Inflammatory macrophage (primary cell): ENCODE measurements around the gene SEMA5A.

Experiments used
- DNase-seq, 2 donors: peaks; one replicate each; pipeline ENCODE4 v3.0.0-alpha.2; 2020 to 2022
- total RNA-seq, 18 experiments: gene quantifications; one replicate each; lab custom pipeline; 2026; ENCODE audit warnings: mixed read lengths in 6 of 18, inconsistent platforms in 2 of 18; lab: John Stamatoyannopoulos, UW

The SEMA5A gene, protein sequence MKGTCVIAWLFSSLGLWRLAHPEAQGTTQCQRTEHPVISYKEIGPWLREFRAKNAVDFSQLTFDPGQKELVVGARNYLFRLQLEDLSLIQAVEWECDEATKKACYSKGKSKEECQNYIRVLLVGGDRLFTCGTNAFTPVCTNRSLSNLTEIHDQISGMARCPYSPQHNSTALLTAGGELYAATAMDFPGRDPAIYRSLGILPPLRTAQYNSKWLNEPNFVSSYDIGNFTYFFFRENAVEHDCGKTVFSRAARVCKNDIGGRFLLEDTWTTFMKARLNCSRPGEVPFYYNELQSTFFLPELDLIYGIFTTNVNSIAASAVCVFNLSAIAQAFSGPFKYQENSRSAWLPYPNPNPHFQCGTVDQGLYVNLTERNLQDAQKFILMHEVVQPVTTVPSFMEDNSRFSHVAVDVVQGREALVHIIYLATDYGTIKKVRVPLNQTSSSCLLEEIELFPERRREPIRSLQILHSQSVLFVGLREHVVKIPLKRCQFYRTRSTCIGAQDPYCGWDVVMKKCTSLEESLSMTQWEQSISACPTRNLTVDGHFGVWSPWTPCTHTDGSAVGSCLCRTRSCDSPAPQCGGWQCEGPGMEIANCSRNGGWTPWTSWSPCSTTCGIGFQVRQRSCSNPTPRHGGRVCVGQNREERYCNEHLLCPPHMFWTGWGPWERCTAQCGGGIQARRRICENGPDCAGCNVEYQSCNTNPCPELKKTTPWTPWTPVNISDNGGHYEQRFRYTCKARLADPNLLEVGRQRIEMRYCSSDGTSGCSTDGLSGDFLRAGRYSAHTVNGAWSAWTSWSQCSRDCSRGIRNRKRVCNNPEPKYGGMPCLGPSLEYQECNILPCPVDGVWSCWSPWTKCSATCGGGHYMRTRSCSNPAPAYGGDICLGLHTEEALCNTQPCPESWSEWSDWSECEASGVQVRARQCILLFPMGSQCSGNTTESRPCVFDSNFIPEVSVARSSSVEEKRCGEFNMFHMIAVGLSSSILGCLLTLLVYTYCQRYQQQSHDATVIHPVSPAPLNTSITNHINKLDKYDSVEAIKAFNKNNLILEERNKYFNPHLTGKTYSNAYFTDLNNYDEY
- 0 to 0.54 (median 0.05) reads per million in 18 experiments for total RNA-seq

DNA sequence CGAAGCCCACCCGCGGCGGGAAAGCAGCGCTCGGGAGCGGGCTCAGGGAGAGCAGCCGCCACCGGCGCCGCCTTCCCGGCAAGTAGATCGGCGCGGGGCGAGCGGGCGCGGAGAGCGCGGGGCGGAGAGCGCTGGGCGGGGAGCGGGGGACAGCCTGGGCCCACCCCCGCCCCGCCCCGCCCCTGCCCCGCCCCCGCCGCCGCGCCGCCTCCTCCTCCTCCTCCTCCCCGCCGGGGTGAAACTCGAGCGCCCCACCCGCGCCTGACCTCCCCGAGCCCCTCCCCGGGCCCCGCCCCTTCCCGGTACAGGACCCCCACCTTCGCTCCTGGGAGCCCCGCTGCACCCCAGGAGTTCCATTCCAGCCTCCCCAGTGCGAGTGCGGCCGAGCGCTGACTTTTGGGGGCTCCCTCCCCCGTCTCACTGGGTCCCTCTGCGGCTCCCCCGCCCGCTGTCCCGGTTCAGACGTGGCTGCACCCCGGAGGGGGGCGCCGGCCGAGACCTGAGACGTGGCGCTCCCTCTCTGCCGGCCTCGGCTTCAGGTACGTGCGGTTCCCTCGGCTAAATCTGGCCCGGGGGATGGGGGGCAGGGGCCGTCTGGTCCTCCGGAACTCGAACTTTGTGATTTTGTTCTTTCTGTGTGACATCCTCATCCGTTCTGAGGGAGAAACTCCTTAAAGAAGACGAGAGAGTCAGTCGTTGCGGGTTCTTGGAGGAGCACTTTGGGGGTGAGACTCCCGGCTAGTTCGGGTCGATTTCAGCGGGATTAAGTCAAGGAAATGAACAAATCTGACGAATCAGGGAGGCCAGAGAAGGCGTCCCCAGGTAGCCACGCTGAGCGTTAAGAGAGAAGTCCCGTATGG is at the start of gene SEMA5A:
SEMA5A (minus strand) TSS at position 84 of the 860 bp plus-strand sequence. CDS start 166,129 bp downstream, outside the sequence.
- no peak for DNase-seq

DNA sequence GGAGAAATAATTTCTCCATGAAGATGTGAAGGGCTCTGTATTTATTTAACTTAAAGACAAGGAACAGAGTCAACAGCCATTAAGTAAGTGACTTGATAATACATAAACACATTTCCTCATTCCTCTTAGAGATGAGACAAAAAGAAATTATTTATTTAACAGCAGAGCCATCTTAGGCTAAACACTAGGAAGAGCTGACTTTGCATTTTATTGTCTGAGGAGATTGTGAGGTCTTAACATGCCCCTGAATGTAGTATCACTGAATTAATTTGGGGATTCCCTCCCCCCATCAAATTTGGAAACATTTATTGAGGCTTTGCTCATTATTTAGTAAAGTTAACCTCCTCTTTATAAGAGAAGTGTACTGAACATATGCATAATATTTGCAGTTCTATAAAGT is 49.0 kb upstream of the SEMA5A start:
- no peak for DNase-seq

DNA sequence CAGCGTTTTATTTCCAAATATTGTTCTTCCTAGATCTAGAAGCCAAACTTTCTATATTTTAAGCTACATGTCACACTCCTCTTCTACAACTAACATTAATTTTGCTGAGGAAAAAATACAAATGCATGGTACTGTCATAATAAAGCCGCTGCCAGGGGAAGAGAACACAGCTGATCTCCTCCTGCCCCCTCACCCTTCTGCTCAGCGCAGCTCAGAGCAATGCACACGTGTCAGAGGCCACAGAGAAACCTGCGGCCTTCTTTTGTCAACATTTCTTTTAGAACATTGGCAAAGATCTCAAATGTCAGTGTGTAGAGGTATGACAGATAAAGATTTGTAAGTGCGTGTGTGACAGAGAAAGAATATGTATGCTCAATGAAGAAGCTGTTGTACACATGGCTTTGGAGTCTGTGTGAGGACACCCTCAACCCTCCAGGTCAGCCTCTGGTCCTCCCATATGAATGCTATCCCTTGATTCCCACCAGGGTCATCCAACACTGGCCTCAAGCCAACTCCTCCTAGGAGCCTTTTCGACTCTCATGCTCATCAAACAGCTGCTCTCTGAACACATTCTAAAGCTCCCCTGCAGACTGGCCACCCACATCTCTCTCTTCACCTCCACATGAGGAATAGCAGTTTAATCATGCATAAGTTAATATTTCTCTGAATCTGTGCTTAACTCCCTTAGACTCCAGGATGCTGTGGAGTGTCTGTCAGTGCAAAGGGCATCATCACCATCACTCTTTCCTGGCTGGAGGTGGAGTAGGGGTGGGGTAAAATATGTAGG is 43.4 kb upstream of the SEMA5A start:
- no peak for DNase-seq

DNA sequence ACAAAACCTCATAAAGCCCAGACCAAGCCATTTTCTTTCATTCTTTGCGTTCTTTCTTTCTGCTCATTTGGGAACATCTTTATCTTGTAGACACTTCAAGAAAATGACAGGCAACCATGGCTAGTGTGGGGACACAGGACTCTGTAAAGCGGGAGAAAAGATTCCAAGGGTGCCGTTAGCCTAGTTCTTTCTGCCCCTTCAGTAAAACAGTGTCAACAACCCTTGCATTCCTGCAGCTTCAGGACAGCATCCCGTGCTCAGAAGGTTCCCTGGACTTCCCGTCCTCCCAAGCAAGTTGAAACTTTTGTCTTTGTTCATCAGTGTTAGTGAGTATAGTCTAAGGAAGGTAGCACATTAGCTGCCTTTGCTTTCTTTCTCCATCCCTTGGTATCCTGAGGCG is 42.4 kb upstream of the SEMA5A start:
- no peak for DNase-seq

DNA sequence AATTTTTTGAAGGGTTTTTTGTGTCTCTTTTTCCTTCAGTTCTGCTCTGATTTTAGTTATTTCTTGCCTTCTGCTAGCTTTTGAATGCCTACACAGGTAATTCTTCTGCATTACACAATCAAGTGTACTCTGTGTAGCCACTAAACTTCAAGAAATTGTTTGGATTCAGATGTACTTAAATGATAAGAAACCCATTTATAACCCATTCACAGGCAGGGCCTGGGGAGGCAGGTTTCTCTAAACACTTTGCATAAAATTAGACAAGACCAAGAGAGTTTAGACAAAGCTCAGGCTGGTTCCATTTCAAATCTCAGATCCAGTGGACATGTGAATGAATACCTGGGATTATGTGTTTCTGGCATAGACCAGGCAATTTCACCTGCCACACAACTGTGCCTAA is 41.3 kb upstream of the SEMA5A start:
- DNase-seq: no peak

DNA sequence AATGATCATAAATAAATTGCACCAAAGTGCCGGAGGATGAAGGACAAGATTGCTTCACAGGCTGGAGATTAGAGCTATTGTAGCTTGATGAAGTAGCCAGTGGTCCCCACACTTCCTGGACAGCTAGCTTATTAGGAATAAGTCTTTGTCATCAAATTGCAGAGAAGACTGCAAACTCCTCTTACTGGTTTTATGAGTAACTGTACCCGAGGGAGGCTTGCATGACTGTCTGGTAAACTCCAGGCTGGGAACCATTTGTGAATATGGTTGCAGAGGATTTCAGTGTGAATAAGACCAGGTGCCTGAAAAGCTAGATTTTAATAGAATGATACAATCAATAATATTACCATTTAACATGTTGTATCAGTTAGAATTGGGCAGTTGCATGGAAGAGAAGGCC is 36.5 kb upstream of the SEMA5A start:
- DNase-seq: no peak

DNA sequence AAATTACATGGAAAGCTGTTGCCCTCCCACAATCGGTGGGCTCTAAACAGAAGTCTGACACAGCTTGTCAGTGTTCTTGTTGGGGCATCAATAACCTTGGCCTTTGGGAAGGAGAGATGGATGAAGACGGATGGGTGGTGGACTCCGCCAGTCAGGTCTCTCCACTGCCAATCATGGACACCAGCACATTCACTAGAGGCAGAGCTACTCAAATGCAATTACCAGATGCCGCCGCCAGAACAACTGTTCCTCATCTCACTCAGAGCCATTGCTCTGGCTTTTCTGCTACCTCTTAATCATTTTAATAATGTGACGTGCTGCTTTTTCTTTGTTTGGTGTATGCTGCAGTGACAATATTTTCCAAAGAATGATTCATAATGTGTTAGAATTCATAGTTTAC is 27.9 kb upstream of the SEMA5A start:
- DNase-seq: no peak

DNA sequence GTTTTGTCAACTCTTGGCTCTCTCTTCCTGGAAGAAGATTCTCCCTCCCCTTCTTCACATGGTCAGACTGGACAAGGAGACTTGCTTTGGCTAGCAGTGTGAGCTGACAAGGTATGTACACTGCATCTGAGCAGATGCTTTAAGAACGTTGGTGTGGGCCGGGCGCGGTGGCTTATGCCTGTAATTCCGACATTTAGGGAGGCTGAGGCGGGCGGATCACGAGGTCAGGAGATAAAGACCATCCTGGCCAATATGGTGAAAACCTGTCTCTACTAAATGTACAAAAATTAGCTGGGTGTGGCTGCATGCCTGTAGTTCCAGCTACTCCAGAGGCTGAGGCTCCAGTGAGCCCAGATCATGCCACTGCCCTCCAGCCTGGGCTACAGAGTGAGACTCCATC is 26.4 kb upstream of the SEMA5A start:
- no peak for DNase-seq

DNA sequence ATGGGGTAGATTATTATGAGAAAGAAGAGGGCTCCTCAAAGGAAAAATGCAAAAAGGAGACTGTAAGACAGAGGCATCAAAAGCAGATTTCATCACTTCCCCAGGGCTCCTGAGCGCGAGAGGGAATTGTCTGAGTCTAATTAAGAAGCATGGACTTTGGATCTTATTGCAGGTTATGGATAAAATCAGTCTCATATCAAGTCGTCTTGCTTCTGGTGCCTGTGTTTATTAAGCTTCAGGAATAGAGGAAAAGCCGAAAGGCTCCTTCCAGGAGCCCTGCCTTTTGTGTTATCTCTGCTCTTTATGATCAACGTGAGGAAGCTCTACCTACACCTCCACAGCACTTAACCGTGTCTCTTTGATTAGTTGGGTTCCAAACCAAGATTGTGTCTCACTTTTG is 25.0 kb upstream of the SEMA5A start:
- no peak for DNase-seq

DNA sequence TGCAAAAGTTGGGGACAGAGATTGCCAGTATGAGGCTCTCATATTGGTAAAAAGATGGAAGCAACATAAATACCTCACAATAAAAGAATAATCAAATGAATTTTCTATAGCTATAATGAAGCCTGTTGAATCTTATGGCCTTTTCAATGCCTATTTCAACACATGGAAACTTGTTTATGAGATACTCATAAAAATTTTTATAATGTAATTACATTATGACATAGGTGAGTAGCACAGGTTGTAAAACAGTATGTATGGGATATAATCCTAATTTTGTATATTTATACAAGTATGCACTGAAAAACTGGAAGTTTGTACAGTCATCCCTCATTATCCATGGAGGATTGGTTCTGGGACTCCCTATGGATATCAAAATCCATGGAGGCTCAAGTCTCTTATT is 21.2 kb upstream of the SEMA5A start:
- no peak for DNase-seq

DNA sequence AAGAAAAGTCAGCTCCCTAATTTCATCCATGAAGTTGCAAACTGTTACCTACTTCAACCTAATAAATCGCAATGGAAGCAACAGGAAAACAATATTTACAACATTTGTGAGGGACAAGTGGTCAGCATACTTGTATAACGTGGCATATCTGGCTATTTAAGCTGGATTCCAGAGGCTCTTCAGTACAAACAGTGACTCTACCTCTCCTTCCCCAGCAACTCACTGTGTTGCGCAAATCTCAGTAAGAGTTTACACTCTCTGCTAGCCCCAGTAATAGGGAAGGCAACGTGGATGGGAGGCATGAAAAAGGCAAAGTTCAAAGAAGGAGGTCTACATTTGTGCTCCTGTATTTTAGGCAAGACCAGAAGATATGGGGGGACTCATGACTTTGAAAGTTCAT is 18.9 kb upstream of the SEMA5A start:
- DNase-seq: no peak

DNA sequence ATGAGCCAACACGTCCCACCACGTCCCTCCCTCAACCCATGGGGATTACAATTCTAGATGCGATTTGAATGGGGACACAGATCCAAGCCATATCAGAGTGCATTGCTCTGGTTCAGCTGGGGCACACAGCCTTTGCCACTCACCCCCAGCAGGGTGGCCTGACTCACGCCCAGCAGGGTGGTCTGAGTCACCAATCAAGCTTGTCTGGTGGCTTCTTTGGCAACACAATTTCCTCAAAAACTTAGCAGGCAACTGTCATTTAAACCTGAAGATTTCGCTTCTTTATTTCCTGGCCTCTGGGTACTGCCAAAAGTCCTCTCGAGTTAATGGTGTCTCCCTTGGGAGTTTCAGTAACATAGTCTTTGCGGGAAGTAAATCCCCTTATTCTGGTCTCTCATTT is 16.3 kb upstream of the SEMA5A start:
- no peak for DNase-seq

DNA sequence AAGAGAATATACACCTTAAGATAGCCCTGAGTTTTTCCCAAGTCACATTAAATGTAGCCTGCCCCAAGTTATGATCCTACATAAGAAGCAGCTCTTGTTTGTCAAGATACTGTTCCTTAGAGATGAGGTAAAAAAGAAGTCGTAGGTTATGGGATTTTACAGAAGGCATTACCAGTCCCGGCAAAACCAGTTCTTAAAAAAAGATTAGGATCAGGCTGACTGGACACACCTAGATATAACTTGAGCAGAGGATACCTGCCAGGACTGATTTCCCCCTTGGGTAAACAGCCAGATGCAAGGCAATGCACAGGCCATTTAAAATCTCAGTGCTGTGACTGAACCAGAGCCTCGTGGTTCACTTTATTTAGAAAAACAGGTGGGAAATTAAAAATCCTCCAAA is 14.1 kb upstream of the SEMA5A start:
- no peak for DNase-seq

DNA sequence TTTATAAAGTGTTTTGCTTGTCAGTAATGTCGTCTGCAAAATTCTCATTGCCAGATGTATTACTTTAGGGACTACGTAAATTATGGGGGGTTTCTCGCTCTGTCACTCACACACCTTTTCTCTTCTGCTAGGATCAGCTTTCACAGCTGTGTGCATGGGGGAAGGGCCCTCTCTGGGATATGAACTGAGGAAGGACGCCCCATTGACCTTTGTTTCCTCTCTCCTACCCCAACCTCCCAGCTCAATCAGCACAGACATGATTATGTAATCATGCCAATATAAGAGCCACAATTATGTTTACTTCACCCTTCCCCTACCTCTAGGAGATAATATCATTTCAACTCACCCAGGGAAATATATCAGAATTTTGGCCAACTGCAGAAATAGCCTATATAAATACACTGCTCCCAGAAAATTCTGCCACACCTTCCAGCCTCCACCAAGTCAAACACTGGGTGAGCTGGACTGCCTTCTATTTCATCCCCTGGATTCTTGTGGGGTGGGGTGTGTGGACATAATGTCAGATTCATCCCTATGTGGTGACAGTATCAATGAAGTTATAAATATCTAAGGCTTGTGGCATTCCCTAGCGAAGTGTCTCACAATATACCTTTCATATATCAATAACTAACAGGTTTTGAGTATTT is 12.6 kb upstream of the SEMA5A start:
- no peak for DNase-seq

DNA sequence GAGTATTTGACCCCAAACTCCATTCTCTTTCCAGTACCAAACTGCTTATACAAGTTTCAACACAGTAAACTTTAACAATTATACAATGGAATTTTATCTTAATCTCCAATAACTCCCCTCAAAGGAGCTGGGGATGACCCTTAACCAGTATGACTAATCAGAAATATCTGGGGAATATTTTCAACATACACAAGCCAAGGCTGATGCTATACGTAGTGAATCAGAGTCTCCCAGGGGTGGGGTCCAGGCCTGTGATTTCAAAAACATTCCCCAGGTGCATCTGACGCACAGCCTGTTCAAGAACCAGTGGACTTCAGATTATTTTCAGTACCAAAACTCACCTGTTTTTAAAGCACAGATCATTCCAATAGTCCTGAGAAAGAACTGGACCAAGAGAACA is 11.8 kb upstream of the SEMA5A start:
- DNase-seq: no peak

DNA sequence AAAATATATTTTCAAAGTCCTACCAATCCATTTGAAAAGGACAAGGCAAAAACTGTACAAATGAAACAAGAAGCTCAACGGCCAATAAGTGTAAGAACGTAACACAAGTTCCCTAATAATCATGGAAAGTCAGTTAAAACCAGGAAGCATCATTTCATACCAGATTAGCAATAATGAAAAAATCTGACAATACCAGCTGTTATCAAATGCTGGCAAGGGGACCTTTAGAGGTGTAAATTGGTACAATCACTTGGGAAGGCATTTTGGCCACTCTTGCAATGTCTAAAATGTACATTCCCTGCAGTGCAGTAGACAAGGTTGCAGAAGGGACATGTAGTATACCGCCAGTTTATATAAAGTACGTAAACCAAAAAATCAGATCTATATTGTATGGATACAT is 10.1 kb upstream of the SEMA5A start:
- no peak for DNase-seq

DNA sequence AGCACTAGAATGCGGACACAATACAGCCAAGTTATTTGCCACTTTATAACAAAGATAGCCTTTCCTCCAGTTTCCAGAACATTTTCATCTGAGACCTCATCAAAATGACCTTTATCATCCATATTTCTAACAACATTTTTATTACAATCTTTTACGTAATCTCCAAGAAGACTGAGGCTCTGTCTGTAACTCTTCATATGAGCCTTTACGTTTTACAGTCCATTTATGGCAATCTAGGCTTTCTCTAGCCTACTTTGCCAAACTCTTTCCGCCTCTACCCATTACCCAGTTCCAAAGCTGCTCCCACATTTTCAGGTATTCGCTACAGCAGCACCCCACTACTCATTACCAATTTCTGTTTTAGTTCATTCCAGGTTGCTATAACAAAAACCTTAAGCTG is 8.2 kb upstream of the SEMA5A start:
- DNase-seq: no peak

DNA sequence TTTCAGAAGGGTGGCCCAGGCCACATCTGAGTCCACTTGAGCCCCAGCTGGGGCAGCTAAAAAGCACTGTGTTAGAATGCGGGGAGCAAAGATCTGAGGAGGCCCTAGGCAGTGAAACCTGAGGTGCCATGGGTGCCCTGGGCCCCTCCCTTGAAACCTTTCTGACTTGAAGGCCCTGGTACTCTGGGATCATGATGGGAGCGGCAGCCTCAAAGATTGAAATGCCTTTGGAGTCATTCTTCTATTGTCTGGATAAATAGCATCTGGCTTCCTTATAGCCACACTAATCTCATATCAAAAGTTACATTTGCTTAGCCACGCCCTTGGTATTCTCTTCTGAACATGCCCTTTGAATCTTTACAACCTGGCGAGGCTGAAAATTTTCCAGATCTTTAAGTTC is 7.7 kb upstream of the SEMA5A start:
- no peak for DNase-seq

DNA sequence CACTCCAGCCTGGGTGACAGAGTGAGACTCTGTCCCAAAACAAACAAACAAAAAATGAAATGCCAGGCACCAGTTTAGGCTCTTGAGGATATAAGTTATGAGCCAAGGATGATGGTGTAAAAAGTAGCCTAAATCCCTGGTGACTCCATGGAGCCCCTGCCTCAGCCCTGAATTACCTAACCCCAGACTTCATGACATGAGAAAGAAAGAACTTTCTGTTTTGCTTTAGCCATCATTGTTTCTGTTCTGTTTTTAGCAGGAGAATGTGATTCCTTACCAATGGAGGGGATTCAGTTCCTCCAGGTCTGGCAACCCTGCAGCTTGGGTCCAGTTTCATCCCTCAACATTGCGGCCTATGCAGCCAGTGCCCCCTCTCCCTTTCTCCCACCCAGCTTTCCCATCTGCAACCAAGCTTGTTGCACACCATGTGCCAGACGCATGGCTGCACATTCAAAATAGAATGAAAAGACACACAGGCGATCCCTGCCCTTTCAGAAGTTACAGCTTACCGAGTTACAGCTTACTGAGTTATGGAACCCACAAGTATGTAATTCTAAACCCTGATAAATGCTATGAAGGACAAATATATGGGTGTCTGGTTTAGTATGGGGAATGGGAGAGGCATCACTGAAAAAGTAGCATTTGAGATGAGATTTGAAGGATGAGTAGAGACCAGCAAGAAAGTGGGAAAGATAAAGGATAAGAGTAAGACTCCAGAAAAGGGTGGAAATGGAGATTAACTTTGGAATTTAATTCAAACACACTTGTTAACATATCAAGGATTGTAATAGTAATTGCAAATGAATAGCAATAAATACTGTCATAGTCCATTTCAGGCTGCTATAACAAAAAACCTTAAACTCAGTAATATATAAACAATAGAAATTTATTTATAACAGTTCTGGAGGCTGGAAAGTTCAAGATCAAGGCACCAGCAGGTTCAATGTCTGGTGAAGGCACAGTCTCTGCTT is 6.0 kb upstream of the SEMA5A start:
- no peak for DNase-seq

DNA sequence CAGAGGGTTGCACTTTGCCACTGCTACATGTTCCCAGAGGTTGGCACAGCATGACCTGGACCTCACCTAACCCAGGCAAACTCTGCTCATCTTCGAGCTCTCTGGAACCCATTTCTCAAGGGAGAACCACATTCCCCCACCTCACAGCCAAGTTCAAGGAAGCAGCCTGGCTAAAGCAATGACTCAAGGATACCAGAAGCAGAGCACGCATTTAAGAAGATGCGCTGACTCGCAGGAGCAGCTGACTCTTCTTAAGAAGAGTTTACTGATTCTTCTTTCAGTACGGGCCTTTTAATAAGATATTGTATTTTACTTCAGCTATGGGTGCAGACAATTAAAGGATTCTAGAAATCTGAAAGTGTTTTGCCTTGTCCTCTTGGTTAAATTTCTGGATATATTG is 4.1 kb upstream of the SEMA5A start:
- no peak for DNase-seq
